Measurements from ENCODE around the gene PON2. TPM values are rescaled to one million over a fixed set of nuclear protein-coding genes. Genes with fewer than 3 reads are reported as not detected.

The PON2 gene
- total and polyA plus RNA-seq, 7 experiments from 2014 or later = 1.6 to 11.3 (median 6.7) TPM

GRCh38 chr7:95476904-95477594, 42.2 kb upstream of the PON2 start:
- Histone ChIP-seq H3K9me3 (ENCODE audit: control insufficient read depth in 2 of 3, low read length in 3 of 3) (no peaks in the 10 kb centered on the region), H3K36me3 (ENCODE audit: control insufficient read depth in 2 of 3, insufficient read depth in 3 of 3, low read length in 3 of 3) (no peaks in the 10 kb centered on the region), H3K4me1 (ENCODE audit: control insufficient read depth in 2 of 2, insufficient read depth in 2 of 2, low read length in 2 of 2) (no peaks in the 10 kb centered on the region), H3K27me3 (ENCODE audit: control insufficient read depth in 2 of 2, insufficient read depth in 2 of 2, low read length in 2 of 2) (no peaks in the 10 kb centered on the region), H3K4me3 (ENCODE audit: low read length) (no peak overlapping the region), H3K27ac (ENCODE audit: low read depth, low read length) (no peak overlapping the region)
- intact Hi-C loops (cut with micrococcal nuclease) = loop anchor here (1.0 to 5.0 kb wide), 7 partner anchors 80 to 1028 kb away; partner anchors contain the start of genes PON3 (in 2 of the 2) and SGCE (in 1 of the 2)
- H3K27ac Mint-ChIP-seq = peak overlapping the region in 1 of 9 donors; percentile 60
- CTCF ChIA-PET = interaction anchor here (0.6 to 2.8 kb wide), 10 partner anchors 8 to 1034 kb away, joined by 3 to 25 read pairs (median 6); partner anchors contain the start of genes ASB4 and PON2
- POLR2A ChIA-PET = no interaction called here
- no peaks in the 10 kb centered on the region for H3K36me3 Mint-ChIP-seq
- peaks cover 0 to 12% (median 5%) of the 10 kb centered on the region in 5 donors for H3K27me3 Mint-ChIP-seq
- no peaks in the 10 kb centered on the region for H3K9me3 Mint-ChIP-seq
- H3K4me3 Mint-ChIP-seq = peak overlapping the region in 4 of 10 donors; percentile 11 to 57 (median 40)
- H3K4me1 Mint-ChIP-seq = peaks cover 0 to 1% (median 0%) of the 10 kb centered on the region in 7 donors
- peak in 6 of 9 donors; percentile 14 to 53 (median 45) for DNase-seq
- ATAC-seq = peak; percentile 80

- intact Hi-C loops (cut with micrococcal nuclease) = loop anchor here in 1 of 2 donors (2.0 to 5.0 kb wide), 4 partner anchors 79 to 819 kb away; partner anchors contain the start of genes PON3 and SGCE
- H3K4me1 ChIP-seq (ENCODE audit: control insufficient read depth in 2 of 2, insufficient read depth in 2 of 2, low read length in 2 of 2) = no peaks in the 10 kb centered on the region
- no peaks in the 10 kb centered on the region for H3K27me3 ChIP-seq (ENCODE audit: control insufficient read depth in 2 of 2, insufficient read depth in 2 of 2, low read length in 2 of 2)
- H3K27ac Mint-ChIP-seq = no peak overlapping the region
- ATAC-seq (no peak), DNase-seq (no peak)
- peaks cover 0 to 12% (median 5%) of the 10 kb centered on the region in 5 donors for H3K27me3 Mint-ChIP-seq
- peaks cover 0 to 4% (median under 1%) of the 10 kb centered on the region in 7 donors for H3K4me1 Mint-ChIP-seq
- H3K36me3 Mint-ChIP-seq = no peaks in the 10 kb centered on the region
- H3K9me3 ChIP-seq (ENCODE audit: control insufficient read depth in 2 of 3, low read length in 3 of 3) = no peaks in the 10 kb centered on the region
- ChIA-PET POLR2A (interaction anchor here (0.6 to 0.8 kb wide), 2 partner anchors 1028 to 1039 kb away, joined by 3 read pairs; no protein-coding TSS in a partner anchor), CTCF (interaction anchor here (0.8 to 2.8 kb wide), 9 partner anchors 9 to 1034 kb away, joined by 3 to 25 read pairs (median 6); partner anchors contain the start of genes ASB4 and PON2)
- no peak overlapping the region for H3K4me3 ChIP-seq (ENCODE audit: low read length)
- no peaks in the 10 kb centered on the region for H3K9me3 Mint-ChIP-seq
- H3K4me3 Mint-ChIP-seq = peak overlapping the region in 1 of 10 donors; percentile 47
- H3K27ac ChIP-seq (ENCODE audit: low read depth, low read length) = no peak overlapping the region
- H3K36me3 ChIP-seq (ENCODE audit: control insufficient read depth in 2 of 3, insufficient read depth in 3 of 3, low read length in 3 of 3) = no peaks in the 10 kb centered on the region
Observed at GRCh38 chr7:95476072-95476847, 41.4 kb upstream of the PON2 start.

- Histone ChIP-seq H3K4me3 (ENCODE audit: low read length) (no peak overlapping the region), H3K27ac (ENCODE audit: low read depth, low read length) (no peak overlapping the region), H3K9me3 (ENCODE audit: control insufficient read depth in 2 of 3, low read length in 3 of 3) (no peaks in the 10 kb centered on the region), H3K27me3 (ENCODE audit: control insufficient read depth in 2 of 2, insufficient read depth in 2 of 2, low read length in 2 of 2) (no peaks in the 10 kb centered on the region), H3K36me3 (ENCODE audit: control insufficient read depth in 2 of 3, insufficient read depth in 3 of 3, low read length in 3 of 3) (no peaks in the 10 kb centered on the region), H3K4me1 (ENCODE audit: control insufficient read depth in 2 of 2, insufficient read depth in 2 of 2, low read length in 2 of 2) (peaks cover 0 to 7% of the 10 kb centered on the region in 2 donors)
- H3K4me1 Mint-ChIP-seq = peaks cover 10 to 26% (median 15%) of the 10 kb centered on the region in 7 donors
- ChIA-PET POLR2A (no interaction called here), CTCF (interaction anchor here (0.8 kb wide), 1 partner anchor 78 kb away, joined by 3 read pairs; no protein-coding TSS in a partner anchor)
- H3K27me3 Mint-ChIP-seq = peaks cover 0 to 12% (median 5%) of the 10 kb centered on the region in 5 donors
- DNase-seq (no peak), ATAC-seq (no peak)
- no peak overlapping the region for H3K4me3 Mint-ChIP-seq
- H3K9me3 Mint-ChIP-seq = no peaks in the 10 kb centered on the region
- H3K36me3 Mint-ChIP-seq = no peaks in the 10 kb centered on the region
- H3K27ac Mint-ChIP-seq = no peak overlapping the region
- intact Hi-C loops (cut with micrococcal nuclease) = no loop called here
Observed at GRCh38 chr7:95473276-95473985, 38.6 kb upstream of the PON2 start.

GRCh38 chr7:95472581-95473161, 37.8 kb upstream of the PON2 start:
- Mint-ChIP-seq H3K27me3 (peaks cover 0 to 6% (median 2%) of the 10 kb centered on the region in 5 donors), H3K27ac (no peak overlapping the region), H3K4me1 (peaks cover 10 to 26% (median 15%) of the 10 kb centered on the region in 7 donors), H3K4me3 (no peak overlapping the region), H3K9me3 (no peaks in the 10 kb centered on the region), H3K36me3 (no peaks in the 10 kb centered on the region)
- peaks cover 0 to 7% of the 10 kb centered on the region in 2 donors for H3K4me1 ChIP-seq (ENCODE audit: control insufficient read depth in 2 of 2, insufficient read depth in 2 of 2, low read length in 2 of 2)
- no peak overlapping the region for H3K4me3 ChIP-seq (ENCODE audit: low read length)
- ATAC-seq (no peak), DNase-seq (no peak)
- H3K27ac ChIP-seq (ENCODE audit: low read depth, low read length) = no peak overlapping the region
- H3K9me3 ChIP-seq (ENCODE audit: control insufficient read depth in 2 of 3, low read length in 3 of 3) = no peaks in the 10 kb centered on the region
- no peaks in the 10 kb centered on the region for H3K27me3 ChIP-seq (ENCODE audit: control insufficient read depth in 2 of 2, insufficient read depth in 2 of 2, low read length in 2 of 2)
- ChIA-PET CTCF (interaction anchor here (0.8 kb wide), 1 partner anchor 77 kb away, joined by 3 read pairs; no protein-coding TSS in a partner anchor), POLR2A (no interaction called here)
- no peaks in the 10 kb centered on the region for H3K36me3 ChIP-seq (ENCODE audit: control insufficient read depth in 2 of 3, insufficient read depth in 3 of 3, low read length in 3 of 3)
- intact Hi-C loops (cut with micrococcal nuclease) = no loop called here

- no peak overlapping the region for H3K27ac ChIP-seq (ENCODE audit: low read depth, low read length)
- intact Hi-C loops (cut with micrococcal nuclease) = no loop called here
- no peak for ATAC-seq
- H3K27me3 Mint-ChIP-seq = no peaks in the 10 kb centered on the region
- no peaks in the 10 kb centered on the region for H3K9me3 Mint-ChIP-seq
- no peak overlapping the region for H3K4me3 ChIP-seq (ENCODE audit: low read length)
- H3K4me3 Mint-ChIP-seq = peak overlapping the region in 1 of 10 donors; percentile 52
- H3K27ac Mint-ChIP-seq = peak overlapping the region in 3 of 9 donors; percentile 0 to 24 (median 12)
- no peaks in the 10 kb centered on the region for H3K9me3 ChIP-seq (ENCODE audit: control insufficient read depth in 2 of 3, low read length in 3 of 3)
- H3K36me3 ChIP-seq (ENCODE audit: control insufficient read depth in 2 of 3, insufficient read depth in 3 of 3, low read length in 3 of 3) = no peaks in the 10 kb centered on the region
- H3K4me1 ChIP-seq (ENCODE audit: control insufficient read depth in 2 of 2, insufficient read depth in 2 of 2, low read length in 2 of 2) = peaks cover 0 to 7% of the 10 kb centered on the region in 2 donors
- H3K36me3 Mint-ChIP-seq = no peaks in the 10 kb centered on the region
- no peak for DNase-seq
- ChIA-PET CTCF (no interaction called here), POLR2A (no interaction called here)
- H3K4me1 Mint-ChIP-seq = peaks cover 10 to 26% (median 15%) of the 10 kb centered on the region in 7 donors
- H3K27me3 ChIP-seq (ENCODE audit: control insufficient read depth in 2 of 2, insufficient read depth in 2 of 2, low read length in 2 of 2) = no peaks in the 10 kb centered on the region
Observed at GRCh38 chr7:95471071-95471470, 36.2 kb upstream of the PON2 start.

- H3K4me3 ChIP-seq (ENCODE audit: low read length) = no peak overlapping the region
- CTCF ChIA-PET = no interaction called here
- ATAC-seq = no peak
- no peaks in the 10 kb centered on the region for H3K36me3 Mint-ChIP-seq
- peak overlapping the region in 4 of 9 donors; percentile 0 to 45 (median 26) for H3K27ac Mint-ChIP-seq
- H3K4me1 ChIP-seq (ENCODE audit: control insufficient read depth in 2 of 2, insufficient read depth in 2 of 2, low read length in 2 of 2) = peaks cover 0 to 7% of the 10 kb centered on the region in 2 donors
- H3K9me3 ChIP-seq (ENCODE audit: control insufficient read depth in 2 of 3, low read length in 3 of 3) = no peaks in the 10 kb centered on the region
- no peak for DNase-seq
- no peaks in the 10 kb centered on the region for H3K9me3 Mint-ChIP-seq
- H3K4me1 Mint-ChIP-seq = peaks cover 10 to 26% (median 15%) of the 10 kb centered on the region in 7 donors
- H3K27ac ChIP-seq (ENCODE audit: low read depth, low read length) = no peak overlapping the region
- H3K4me3 Mint-ChIP-seq = peak overlapping the region in 5 of 10 donors; percentile 17 to 52 (median 26)
- intact Hi-C loops (cut with micrococcal nuclease) = no loop called here
- no peaks in the 10 kb centered on the region for H3K27me3 ChIP-seq (ENCODE audit: control insufficient read depth in 2 of 2, insufficient read depth in 2 of 2, low read length in 2 of 2)
- no peaks in the 10 kb centered on the region for H3K36me3 ChIP-seq (ENCODE audit: control insufficient read depth in 2 of 3, insufficient read depth in 3 of 3, low read length in 3 of 3)
- H3K27me3 Mint-ChIP-seq = no peaks in the 10 kb centered on the region
- POLR2A ChIA-PET = no interaction called here
Observed at GRCh38 chr7:95470452-95470851, 35.6 kb upstream of the PON2 start.
